GM18505 (cell line): ENCODE data around the gene GNAS.

ENCODE experiments used
- ATAC-seq: cut with Tn5 transposase; IDR thresholded peaks from one replicate; pipeline ENCODE4 v1.9.1; 2021; ENCODE audit not compliant: unreplicated experiment
- POLR2A ChIP-seq: IDR thresholded peaks from 4 replicates; pipeline ENCODE4 v1.6.1; 2011; ENCODE audit warnings: borderline replicate concordance; ENCODE audit not compliant: insufficient read depth, insufficient read length; ENCODE audit errors: extremely low read depth

Gene GNAS

GRCh38 chr20:58894652-58895447 lies 42.3 kb downstream of the GNAS start:
- no peak for TF ChIP-seq POLR2A
- ATAC-seq, result no peak

- TF ChIP-seq POLR2A, result no peak
These were observed 43.1 kb downstream of the GNAS start for GRCh38 chr20:58895448-58896180.

GRCh38 chr20:58896820-58897219 lies 44.3 kb downstream of the GNAS start:
- no peak for ATAC-seq
- TF ChIP-seq POLR2A, result no peak

More at GRCh38 chr20:58895448-58896180, 43.1 kb downstream of the GNAS start:
- ATAC-seq, result no peak

DNA sequence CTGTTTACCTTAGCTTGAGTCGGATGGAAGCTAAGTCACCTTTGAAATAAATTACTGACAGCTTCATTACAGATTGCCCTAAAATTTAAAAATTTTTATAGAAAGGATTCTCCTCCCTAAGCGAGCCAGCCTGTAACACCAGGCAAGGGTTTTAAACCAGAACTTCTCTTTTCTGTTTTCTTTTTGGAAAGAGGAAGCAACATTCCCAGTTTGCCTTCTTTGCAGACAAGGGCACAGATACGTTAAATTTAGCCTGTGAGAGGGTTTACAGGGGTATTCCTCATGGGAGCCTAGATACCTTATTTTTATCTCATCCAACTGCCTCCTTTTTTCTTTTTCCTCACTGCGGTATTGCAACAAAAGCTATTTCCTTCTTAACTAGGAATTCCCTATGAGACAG lies 45.0 kb downstream of the GNAS start:
- TF ChIP-seq POLR2A, result no peak
- ATAC-seq, result no peak

- no peak for TF ChIP-seq POLR2A
- no peak for ATAC-seq
These were observed 46.3 kb downstream of the GNAS start for GRCh38 chr20:58898629-58899408.

DNA sequence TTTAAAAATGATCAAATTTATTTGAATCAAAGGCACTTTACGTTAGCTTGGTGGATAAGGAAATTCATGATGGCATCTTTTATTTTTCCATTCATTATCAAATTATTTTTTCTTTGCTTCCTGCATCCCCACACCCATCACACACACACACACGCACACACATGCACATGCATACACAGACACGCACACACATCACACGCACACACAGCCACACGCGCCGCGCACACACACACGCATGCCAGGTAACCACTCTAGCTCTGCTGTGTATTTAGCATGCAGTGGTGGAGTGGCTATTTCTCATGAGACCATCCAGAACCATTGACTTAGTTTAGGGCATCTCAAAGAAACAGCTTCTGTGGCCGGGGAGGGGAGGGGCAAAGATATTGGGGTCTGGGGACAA lies 47.0 kb downstream of the GNAS start:
- TF ChIP-seq POLR2A, result no peak

DNA sequence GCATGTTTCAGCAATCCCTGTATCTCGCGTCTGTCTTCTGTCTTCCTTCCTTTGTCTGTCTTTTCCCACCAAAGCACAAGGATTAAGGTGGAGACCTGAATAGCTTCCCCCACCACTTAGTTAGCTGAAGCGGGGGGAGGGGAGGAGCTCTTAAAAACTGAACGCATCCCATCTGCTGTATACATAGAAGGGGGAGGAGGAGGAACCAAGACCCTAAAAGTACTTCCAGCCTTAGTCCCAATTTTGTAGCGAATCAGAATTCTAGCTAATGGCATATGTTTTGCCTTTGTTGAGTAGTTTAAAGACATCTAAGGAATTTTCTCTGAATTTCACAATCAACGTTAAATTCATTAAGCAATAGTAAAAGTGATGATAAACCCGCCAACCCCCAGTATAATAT lies 47.9 kb downstream of the GNAS start:
- no peak for ATAC-seq
- no peak for TF ChIP-seq POLR2A

More for the DNA sequence above, 47.0 kb downstream of the GNAS start:
- ATAC-seq, result no peak

DNA sequence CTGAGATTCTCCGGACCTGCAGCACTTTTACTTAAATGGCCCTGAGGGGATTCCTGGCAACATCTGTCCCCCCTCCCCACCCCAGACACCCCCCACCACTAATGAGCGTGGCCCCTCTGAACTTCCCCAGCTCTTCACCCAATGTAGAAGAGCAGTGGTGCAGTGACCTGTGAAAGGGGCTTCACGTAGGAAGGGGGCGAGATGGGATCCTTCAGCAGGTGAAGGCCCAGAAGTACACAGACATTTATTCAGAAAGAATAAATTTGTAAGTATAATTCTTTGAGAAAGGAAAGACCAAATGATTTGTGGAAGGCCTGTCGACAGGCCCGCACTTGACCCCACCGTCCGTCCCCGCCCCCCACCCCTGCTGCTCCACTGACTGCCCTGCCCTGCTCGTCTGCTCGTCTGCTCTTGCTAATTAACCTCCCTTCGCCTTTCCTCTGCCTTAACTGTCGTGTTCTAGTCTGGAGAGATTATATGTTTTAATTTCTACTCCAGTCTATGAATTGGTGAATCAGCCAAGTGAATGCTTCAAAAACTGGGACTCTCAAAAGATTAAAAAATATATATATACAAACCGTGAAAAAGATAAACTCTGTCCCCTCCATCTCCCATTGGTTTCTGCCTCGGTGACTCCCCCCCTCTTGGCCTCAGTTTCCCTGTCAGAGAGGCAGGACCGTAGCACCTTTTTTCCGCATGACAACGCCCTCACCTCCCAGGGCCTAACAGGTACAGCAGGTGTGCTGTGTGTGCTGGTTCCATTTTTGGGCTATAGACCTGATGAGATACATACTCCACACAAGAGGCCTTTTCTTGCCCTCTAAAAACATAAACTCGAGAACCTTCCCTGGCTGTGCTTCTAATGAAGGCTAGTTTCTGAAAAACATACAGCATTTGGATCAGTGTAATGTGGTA lies 49.2 kb downstream of the GNAS start:
- ATAC-seq, result no peak
- TF ChIP-seq POLR2A, result no peak

DNA sequence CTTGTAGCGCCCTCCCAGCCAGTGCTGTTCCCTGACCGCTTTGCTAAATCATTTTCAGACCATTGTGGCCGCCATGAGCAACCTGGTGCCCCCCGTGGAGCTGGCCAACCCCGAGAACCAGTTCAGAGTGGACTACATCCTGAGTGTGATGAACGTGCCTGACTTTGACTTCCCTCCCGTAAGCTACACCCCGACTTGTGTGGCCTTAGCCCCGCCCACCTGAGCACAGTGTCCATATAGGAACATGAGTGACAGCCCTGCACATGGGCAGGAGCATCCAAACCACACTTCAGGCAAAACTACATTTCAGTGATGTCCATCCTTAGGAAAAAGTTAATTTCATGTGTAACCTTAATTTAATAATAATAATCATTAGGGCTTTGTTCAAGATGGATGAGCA lies 51.1 kb downstream of the GNAS start:
- no peak for ATAC-seq
- no peak for TF ChIP-seq POLR2A

- no peak for TF ChIP-seq POLR2A
- ATAC-seq, result no peak
These were observed 52.7 kb downstream of the GNAS start for GRCh38 chr20:58905236-58905635.

- ATAC-seq, result no peak
- no peak for TF ChIP-seq POLR2A
These were observed 53.6 kb downstream of the GNAS start for GRCh38 chr20:58906111-58906510.

- no peak for ATAC-seq
- no peak for TF ChIP-seq POLR2A
These were observed 54.4 kb downstream of the GNAS start for GRCh38 chr20:58906894-58907293.
